Natural killer cell (primary cell): ENCODE measurements around the gene SCN10A. TPM values are rescaled to one million over a fixed set of nuclear protein-coding genes. Genes with fewer than 3 reads are reported as not detected.

Source experiments
- ATAC-seq, 3 donors: fragments of 150-1000 bp in 2 of 3; fragments of 200-7000 bp in 1 of 3; cut with Tn5 transposase; 1 replicate in 1 of 3; 2 replicates in 2 of 3; pipeline ENCODE4 v1.10.0; 2021; ENCODE audit warnings: mild to moderate bottlenecking in 2 of 3, moderate library complexity in 2 of 3
- DNase-seq, 2 donors: peaks; one replicate each; pipeline versions ENCODE4 v3.0.0 to v3.0.0-alpha.2; 2013 to 2021; ENCODE audit warnings: mixed read lengths in 1 of 2
- H3K27ac ChIP-seq: one replicate; pipeline ENCODE4 v1.5.1; 2013; ENCODE audit warnings: mild to moderate bottlenecking, low read length
- H3K27me3 ChIP-seq: one replicate; pipeline ENCODE4 v1.6.1; 2013; ENCODE audit warnings: low read length; ENCODE audit not compliant: control insufficient read depth, insufficient read depth
- H3K36me3 ChIP-seq: one replicate; pipeline ENCODE4 v1.6.1; 2013; ENCODE audit warnings: low read length; ENCODE audit not compliant: control insufficient read depth, insufficient read depth
- H3K4me1 ChIP-seq: one replicate; pipeline ENCODE4 v1.6.1; 2013; ENCODE audit warnings: low read length; ENCODE audit not compliant: control insufficient read depth, insufficient read depth
- H3K4me3 ChIP-seq: one replicate; pipeline ENCODE4 v1.5.1; 2013; ENCODE audit warnings: low read length
- H3K9me3 ChIP-seq: one replicate; pipeline ENCODE4 v1.6.1; 2013; ENCODE audit warnings: low read length; ENCODE audit not compliant: control insufficient read depth, insufficient read depth
- H3K27ac Mint-ChIP-seq, 2 donors: one replicate each; pipeline ENCODE4 v1.8.0; 2022; ENCODE audit warnings: mild to moderate bottlenecking in 2 of 2, mixed read lengths in 2 of 2, moderate library complexity in 1 of 2
- H3K27me3 Mint-ChIP-seq, 2 donors: one replicate each; pipeline ENCODE4 v1.8.0; 2022; ENCODE audit warnings: low read depth in 2 of 2, mixed read lengths in 2 of 2
- H3K36me3 Mint-ChIP-seq: one replicate; pipeline ENCODE4 v1.8.0; 2022; ENCODE audit warnings: mixed read lengths
- H3K4me1 Mint-ChIP-seq, 2 donors: one replicate each; pipeline ENCODE4 v1.8.0; 2022; ENCODE audit warnings: mixed read lengths in 2 of 2
- H3K4me3 Mint-ChIP-seq: one replicate; pipeline ENCODE4 v1.8.0; 2022; ENCODE audit warnings: mild to moderate bottlenecking, moderate library complexity, mixed read lengths
- H3K9me3 Mint-ChIP-seq, 2 donors: one replicate each; pipeline ENCODE4 v1.8.0; 2022; ENCODE audit warnings: mixed read lengths in 2 of 2
- WGBS: methylation state at CpG from one replicate; pipeline ENCODE4 v1.1.7; 2013; ENCODE audit warnings: missing lambda C conversion rate; ENCODE audit not compliant: insufficient coverage; 5-methylcytosine and 5-hydroxymethylcytosine counted together
- intact Hi-C: fragments of 100-400 bp; cut with micrococcal nuclease; formaldehyde crosslinking; loops from one replicate; pipeline ENCODE4 v1.14.2; 2022
- total RNA-seq, 4 donors: library from RNA; stranded (reverse); fragments of 120-200 nt in 1 of 4; gene quantifications; one replicate each; pipeline versions ENCODE4 v1.2.3 to v1.2.4, GENCODE V29; 2013 to 2022
- TF ChIP-seq, protein P1 (sequence below): fragments of 200-600 bp; IDR thresholded peaks from one replicate; pipeline ENCODE4 v1.8.0; 2022; ENCODE audit warnings: antibody characterized with exemption

The SCN10A gene
- total RNA-seq, 3 donors from 2014 or later (not counting 1 experiment from before 2014, with no cell fraction given): not detected

DNA sequence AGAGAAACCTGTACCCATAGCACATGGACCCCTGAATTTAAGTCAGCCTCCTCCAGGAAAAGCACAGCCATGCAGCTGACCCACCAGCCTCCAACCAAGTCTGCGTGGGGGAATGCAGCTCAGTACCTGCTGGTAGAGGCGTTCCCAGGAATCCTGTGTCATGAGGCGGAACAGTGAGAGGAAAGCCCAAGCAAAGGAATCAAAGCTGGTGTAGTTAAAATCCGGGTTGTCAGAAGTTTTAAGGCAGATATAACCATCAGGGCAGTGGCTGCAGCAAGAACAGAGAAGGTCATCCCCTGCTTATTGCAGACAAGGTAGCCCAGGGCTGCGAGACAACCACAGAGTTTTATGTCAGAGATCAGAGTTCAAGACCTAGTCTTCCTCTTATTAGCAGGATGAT, 59.1 kb downstream of the SCN10A start:
- no peaks in the 10 kb centered on the region for H3K9me3 ChIP-seq
- Mint-ChIP-seq H3K4me1 (no peaks in the 10 kb centered on the region), H3K9me3 (no peaks in the 10 kb centered on the region), H3K36me3 (no peaks in the 10 kb centered on the region), H3K4me3 (no peak overlapping the region), H3K27me3 (peaks cover 3 to 10% of the 10 kb centered on the region in 2 donors), H3K27ac (no peak overlapping the region)
- 79% methylated on average over 5 of the region's 5 CpGs for whole genome bisulfite sequencing
- ATAC-seq (no peak), DNase-seq (no peak)
- H3K36me3 ChIP-seq: no peaks in the 10 kb centered on the region
- TF ChIP-seq, protein P1, sequence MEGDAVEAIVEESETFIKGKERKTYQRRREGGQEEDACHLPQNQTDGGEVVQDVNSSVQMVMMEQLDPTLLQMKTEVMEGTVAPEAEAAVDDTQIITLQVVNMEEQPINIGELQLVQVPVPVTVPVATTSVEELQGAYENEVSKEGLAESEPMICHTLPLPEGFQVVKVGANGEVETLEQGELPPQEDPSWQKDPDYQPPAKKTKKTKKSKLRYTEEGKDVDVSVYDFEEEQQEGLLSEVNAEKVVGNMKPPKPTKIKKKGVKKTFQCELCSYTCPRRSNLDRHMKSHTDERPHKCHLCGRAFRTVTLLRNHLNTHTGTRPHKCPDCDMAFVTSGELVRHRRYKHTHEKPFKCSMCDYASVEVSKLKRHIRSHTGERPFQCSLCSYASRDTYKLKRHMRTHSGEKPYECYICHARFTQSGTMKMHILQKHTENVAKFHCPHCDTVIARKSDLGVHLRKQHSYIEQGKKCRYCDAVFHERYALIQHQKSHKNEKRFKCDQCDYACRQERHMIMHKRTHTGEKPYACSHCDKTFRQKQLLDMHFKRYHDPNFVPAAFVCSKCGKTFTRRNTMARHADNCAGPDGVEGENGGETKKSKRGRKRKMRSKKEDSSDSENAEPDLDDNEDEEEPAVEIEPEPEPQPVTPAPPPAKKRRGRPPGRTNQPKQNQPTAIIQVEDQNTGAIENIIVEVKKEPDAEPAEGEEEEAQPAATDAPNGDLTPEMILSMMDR: no peak
- intact Hi-C loops: no loop called here
- H3K4me3 ChIP-seq: no peak overlapping the region
- no peaks in the 10 kb centered on the region for H3K27me3 ChIP-seq
- no peak overlapping the region for H3K27ac ChIP-seq
- H3K4me1 ChIP-seq: no peaks in the 10 kb centered on the region

DNA sequence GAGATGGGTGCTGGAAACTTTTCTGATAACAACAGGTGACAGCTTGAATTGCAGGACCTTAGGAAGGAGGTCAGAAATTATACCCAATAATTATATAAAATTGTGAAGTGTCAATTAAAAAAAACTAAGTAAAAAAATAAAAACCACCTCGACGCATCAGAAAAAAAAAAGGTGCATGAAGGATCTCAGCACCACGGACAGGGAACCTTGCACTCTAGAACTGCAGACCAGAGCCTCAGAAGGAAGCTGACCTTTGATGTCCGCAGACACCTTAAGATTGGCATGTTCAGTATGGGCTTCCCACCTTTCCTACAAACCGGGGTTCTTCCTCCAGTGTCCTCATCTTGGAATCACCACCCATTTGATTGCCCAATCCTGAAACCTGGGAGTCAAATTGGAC, 60.9 kb downstream of the SCN10A start:
- DNase-seq: no peak
- ATAC-seq: no peak
- no peaks in the 10 kb centered on the region for H3K9me3 Mint-ChIP-seq
- TF ChIP-seq, protein P1: no peak
- no peak overlapping the region for H3K4me3 Mint-ChIP-seq
- no peaks in the 10 kb centered on the region for H3K9me3 ChIP-seq
- no peaks in the 10 kb centered on the region for H3K36me3 ChIP-seq
- no peaks in the 10 kb centered on the region for H3K4me1 ChIP-seq
- no peak overlapping the region for H3K27ac Mint-ChIP-seq
- no peak overlapping the region for H3K27ac ChIP-seq
- no peaks in the 10 kb centered on the region for H3K36me3 Mint-ChIP-seq
- H3K27me3 Mint-ChIP-seq: peaks cover 3 to 10% of the 10 kb centered on the region in 2 donors
- no peaks in the 10 kb centered on the region for H3K4me1 Mint-ChIP-seq
- 50% methylated on average over 5 of the region's 5 CpGs for WGBS
- no peak overlapping the region for H3K4me3 ChIP-seq
- intact Hi-C loops: no loop called here
- no peaks in the 10 kb centered on the region for H3K27me3 ChIP-seq

DNA sequence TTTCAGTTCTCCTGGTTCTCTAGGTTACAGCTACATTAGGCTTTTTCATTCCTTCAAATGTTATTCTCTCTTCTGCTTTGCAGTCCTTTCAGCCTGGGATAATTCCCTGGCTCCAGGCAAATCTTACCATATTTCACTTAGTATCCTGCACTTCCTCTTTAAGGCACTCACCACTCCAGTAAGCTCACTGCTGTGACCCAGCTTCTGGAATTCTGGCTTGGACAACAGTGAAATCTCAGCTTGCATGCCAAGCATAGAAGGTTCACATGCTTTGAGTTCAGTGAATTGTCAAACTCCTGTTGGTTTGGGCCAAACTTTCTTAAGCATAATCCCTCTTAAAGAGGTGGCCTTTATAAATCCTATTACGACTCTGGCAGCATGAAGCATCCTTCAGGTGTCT, 69.4 kb downstream of the SCN10A start:
- H3K36me3 Mint-ChIP-seq: no peaks in the 10 kb centered on the region
- Histone ChIP-seq H3K27me3 (no peaks in the 10 kb centered on the region), H3K36me3 (no peaks in the 10 kb centered on the region), H3K4me1 (no peaks in the 10 kb centered on the region), H3K9me3 (no peaks in the 10 kb centered on the region), H3K4me3 (no peak overlapping the region), H3K27ac (no peak overlapping the region)
- intact Hi-C loops: no loop called here
- DNase-seq (no peak), ATAC-seq (no peak)
- H3K4me1 Mint-ChIP-seq: no peaks in the 10 kb centered on the region
- H3K9me3 Mint-ChIP-seq: no peaks in the 10 kb centered on the region
- H3K27me3 Mint-ChIP-seq: peaks cover 12 to 16% of the 10 kb centered on the region in 2 donors
- H3K27ac Mint-ChIP-seq: no peak overlapping the region
- 100% methylated on average over 1 of the region's 1 CpG for whole genome bisulfite sequencing
- no peak overlapping the region for H3K4me3 Mint-ChIP-seq
- TF ChIP-seq, protein P1: no peak

DNA sequence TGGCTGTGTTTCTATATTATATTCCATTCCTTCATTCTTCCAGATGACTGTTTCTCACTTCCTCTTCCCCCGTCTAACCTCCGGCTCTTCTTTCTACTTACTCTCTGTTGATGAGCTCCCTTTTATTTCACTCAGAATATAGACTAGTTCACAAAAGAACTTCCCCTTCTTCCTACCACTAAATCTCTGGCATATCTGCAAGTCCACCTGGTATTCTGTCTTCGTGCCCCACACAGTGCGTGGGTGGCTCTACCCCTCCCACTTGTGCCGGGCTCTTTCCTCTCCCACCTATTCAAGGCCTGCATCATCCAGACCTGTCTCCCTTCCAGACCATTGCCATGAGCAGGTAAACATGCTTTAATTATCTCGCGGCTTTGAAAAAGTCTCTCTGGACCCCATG, 73.0 kb downstream of the SCN10A start:
- Mint-ChIP-seq H3K4me1 (no peaks in the 10 kb centered on the region), H3K9me3 (no peaks in the 10 kb centered on the region), H3K4me3 (no peak overlapping the region), H3K27me3 (peaks cover 12 to 16% of the 10 kb centered on the region in 2 donors), H3K27ac (no peak overlapping the region), H3K36me3 (no peaks in the 10 kb centered on the region)
- H3K27ac ChIP-seq: no peak overlapping the region
- no peaks in the 10 kb centered on the region for H3K4me1 ChIP-seq
- no peak for ATAC-seq
- no peaks in the 10 kb centered on the region for H3K36me3 ChIP-seq
- no peak for DNase-seq
- no peaks in the 10 kb centered on the region for H3K27me3 ChIP-seq
- WGBS: 28% methylated on average over 7 of the region's 7 CpGs
- H3K9me3 ChIP-seq: no peaks in the 10 kb centered on the region
- intact Hi-C loops: no loop called here
- H3K4me3 ChIP-seq: no peak overlapping the region
- TF ChIP-seq, protein P1: no peak
